IPS-20b (cell line): ENCODE data around the gene PROSER2.
A peak's percentile ranks its signal among the peaks of the same experiment; 100 is the strongest.

ENCODE experiments used
- H3K27ac ChIP-seq: one replicate; pipeline ENCODE4 v1.5.1; 2013; ENCODE audit warnings: low read length
- H3K27me3 ChIP-seq: 2 replicates; pipeline ENCODE4 v1.6.1; 2013; ENCODE audit warnings: mild to moderate bottlenecking, low read length, inconsistent platforms; ENCODE audit not compliant: insufficient read depth
- H3K36me3 ChIP-seq: 2 replicates; pipeline ENCODE4 v1.6.1; 2013; ENCODE audit warnings: low read depth, mild to moderate bottlenecking, inconsistent platforms, low read length, moderate library complexity; ENCODE audit not compliant: insufficient read depth
- H3K4me1 ChIP-seq: 2 replicates; pipeline ENCODE4 v1.6.1; 2013; ENCODE audit warnings: mild to moderate bottlenecking, control low read depth, inconsistent platforms, low read length, moderate library complexity; ENCODE audit not compliant: insufficient read depth
- H3K4me3 ChIP-seq: 2 replicates; pipeline ENCODE4 v1.5.1; 2013; ENCODE audit warnings: mild to moderate bottlenecking, low read length, inconsistent platforms
- H3K9ac ChIP-seq: 2 replicates; pipeline ENCODE4 v1.6.1; 2013; ENCODE audit warnings: low read depth, mild to moderate bottlenecking, inconsistent platforms, low read length, moderate library complexity
- H3K9me3 ChIP-seq: 2 replicates; pipeline ENCODE4 v1.6.1; 2013; ENCODE audit warnings: mild to moderate bottlenecking, low read depth, low read length, inconsistent platforms; ENCODE audit not compliant: insufficient read depth

Gene PROSER2

DNA sequence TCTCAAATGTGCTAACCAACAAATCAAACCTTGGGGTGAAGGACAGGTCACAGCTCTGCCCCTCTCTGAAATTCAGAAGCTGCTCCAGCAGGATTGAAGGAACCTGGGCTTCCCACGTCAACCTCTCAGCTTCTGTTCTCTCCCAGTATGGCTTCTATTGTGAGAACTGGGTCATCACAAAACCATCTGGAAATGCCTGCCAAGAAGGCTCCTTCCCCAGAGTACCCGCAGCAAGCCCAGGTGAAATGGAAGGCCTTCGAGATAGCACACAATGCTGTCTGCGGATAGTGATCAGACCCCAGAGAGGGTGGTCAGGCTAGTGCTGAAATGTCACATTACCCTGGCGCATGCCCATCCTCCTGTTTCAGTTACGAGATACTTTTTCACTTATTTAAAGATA is 16.4 kb upstream of the PROSER2 start:
- no peaks in the 10 kb centered on the region for H3K9me3 ChIP-seq

GRCh38 chr10:11808808-11809207 is 14.3 kb upstream of the PROSER2 start:
- Histone ChIP-seq H3K27ac (no peak overlapping the region), H3K27me3 (no peaks in the 10 kb centered on the region), H3K9ac (no peak overlapping the region), H3K4me3 (no peak overlapping the region), H3K9me3 (no peaks in the 10 kb centered on the region), H3K4me1 (no peaks in the 10 kb centered on the region; the same call in 1 of the 2 replicates), H3K36me3 (no peaks in the 10 kb centered on the region)

More for the DNA sequence above, 16.4 kb upstream of the PROSER2 start:
- Histone ChIP-seq H3K4me3 (no peak overlapping the region), H3K36me3 (no peaks in the 10 kb centered on the region), H3K27me3 (no peaks in the 10 kb centered on the region), H3K4me1 (no peaks in the 10 kb centered on the region; the same call in 1 of the 2 replicates), H3K27ac (no peak overlapping the region), H3K9ac (no peak overlapping the region)

DNA sequence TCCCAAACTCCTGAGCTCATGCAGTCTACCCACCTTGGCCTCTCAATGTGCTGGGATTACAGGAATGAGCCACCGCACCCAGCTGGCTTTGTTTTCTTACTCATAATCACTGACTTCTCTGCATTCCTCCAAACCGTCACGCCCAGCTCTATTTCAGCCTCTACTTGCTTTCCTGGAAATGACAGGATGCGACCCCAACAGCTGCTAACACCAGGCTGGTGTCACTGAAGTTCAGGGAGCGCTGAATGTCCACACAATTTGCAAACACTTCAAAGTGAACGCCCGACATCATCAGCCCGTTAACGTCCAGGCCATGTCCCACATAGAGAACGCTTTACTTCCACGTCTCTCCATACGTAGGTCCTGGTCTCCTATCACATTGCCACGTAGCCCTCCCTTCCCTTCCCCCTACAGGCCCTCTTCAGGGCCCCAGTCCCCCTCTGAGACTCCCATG is 12.8 kb upstream of the PROSER2 start:
- Histone ChIP-seq H3K27ac (no peak overlapping the region), H3K9ac (no peak overlapping the region), H3K27me3 (no peaks in the 10 kb centered on the region), H3K4me1 (no peaks in the 10 kb centered on the region; the same call in 1 of the 2 replicates), H3K9me3 (no peaks in the 10 kb centered on the region), H3K36me3 (no peaks in the 10 kb centered on the region), H3K4me3 (no peak overlapping the region)

DNA sequence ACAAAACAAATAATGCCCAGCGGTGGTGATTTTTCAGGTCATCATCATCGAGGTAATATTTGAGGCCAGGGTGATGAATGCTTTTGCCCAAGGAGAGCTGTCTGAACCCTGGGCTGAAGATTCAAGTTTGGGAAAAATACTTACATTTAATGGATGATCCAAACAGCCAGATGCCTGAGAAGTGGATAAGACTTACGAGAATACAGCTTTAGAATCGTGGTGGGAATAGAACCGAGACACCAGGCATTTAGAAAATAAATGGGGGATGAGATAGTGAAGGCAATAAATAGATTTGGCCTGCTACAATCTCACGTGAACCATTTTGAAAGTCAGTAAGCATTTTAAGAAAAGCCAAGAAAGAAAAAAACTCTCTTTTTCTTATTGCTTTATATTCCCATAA is 12.2 kb upstream of the PROSER2 start:
- no peaks in the 10 kb centered on the region for H3K36me3 ChIP-seq
- no peaks in the 10 kb centered on the region for H3K27me3 ChIP-seq
- no peak overlapping the region for H3K9ac ChIP-seq
- H3K4me3 ChIP-seq = no peak overlapping the region
- no peak overlapping the region for H3K27ac ChIP-seq
- H3K9me3 ChIP-seq = no peaks in the 10 kb centered on the region
- H3K4me1 ChIP-seq = no peaks in the 10 kb centered on the region; the same call in 1 of the 2 replicates

DNA sequence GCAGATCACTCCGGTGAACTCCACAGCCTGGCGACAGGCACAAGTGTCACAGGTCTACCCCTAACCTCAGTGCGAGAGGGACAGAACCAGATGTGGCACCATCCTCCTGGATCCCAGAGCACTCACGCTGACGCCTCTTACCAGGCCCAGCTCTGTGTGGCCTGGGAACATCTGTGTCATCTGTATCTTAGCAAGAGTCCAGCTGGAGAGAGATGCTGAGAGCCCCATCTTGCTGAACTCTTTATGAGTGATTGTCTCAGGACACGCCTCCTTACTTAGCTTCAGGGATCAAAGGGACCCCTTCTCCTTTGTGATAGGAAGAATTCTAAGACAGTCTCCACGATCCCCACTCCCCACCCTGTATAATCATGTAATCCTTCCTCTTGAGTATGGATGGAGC is 10.0 kb upstream of the PROSER2 start:
- Histone ChIP-seq H3K27ac (no peak overlapping the region), H3K9ac (no peak overlapping the region), H3K27me3 (no peaks in the 10 kb centered on the region), H3K9me3 (no peaks in the 10 kb centered on the region), H3K4me3 (no peak overlapping the region), H3K4me1 (no peaks in the 10 kb centered on the region; the same call in 1 of the 2 replicates), H3K36me3 (no peaks in the 10 kb centered on the region)

- Histone ChIP-seq H3K9me3 (no peaks in the 10 kb centered on the region), H3K27me3 (no peaks in the 10 kb centered on the region), H3K36me3 (no peaks in the 10 kb centered on the region), H3K4me1 (no peaks in the 10 kb centered on the region; the same call in 1 of the 2 replicates), H3K9ac (no peak overlapping the region), H3K4me3 (no peak overlapping the region), H3K27ac (no peak overlapping the region)
Measured at GRCh38 chr10:11813855-11814567, 9.1 kb upstream of the PROSER2 start.

GRCh38 chr10:11819027-11819426 is 4.1 kb upstream of the PROSER2 start:
- no peaks in the 10 kb centered on the region for H3K9me3 ChIP-seq
- H3K36me3 ChIP-seq = no peaks in the 10 kb centered on the region
- no peak overlapping the region for H3K27ac ChIP-seq
- no peak overlapping the region for H3K9ac ChIP-seq
- no peak overlapping the region for H3K4me3 ChIP-seq
- peaks cover 5% of the 10 kb centered on the region for H3K27me3 ChIP-seq
- H3K4me1 ChIP-seq = no peaks in the 10 kb centered on the region

- Histone ChIP-seq H3K27me3 (peaks cover 18% of the 10 kb centered on the region), H3K4me3 (no peak overlapping the region), H3K4me1 (0 out of 2 replicates have a peak, but pooled peaks cover 3% of the 10 kb centered on the region), H3K27ac (no peak overlapping the region), H3K9ac (no peak overlapping the region), H3K9me3 (no peaks in the 10 kb centered on the region), H3K36me3 (no peaks in the 10 kb centered on the region)
Measured at GRCh38 chr10:11822026-11822756, 965 bp upstream of the PROSER2 start.

DNA sequence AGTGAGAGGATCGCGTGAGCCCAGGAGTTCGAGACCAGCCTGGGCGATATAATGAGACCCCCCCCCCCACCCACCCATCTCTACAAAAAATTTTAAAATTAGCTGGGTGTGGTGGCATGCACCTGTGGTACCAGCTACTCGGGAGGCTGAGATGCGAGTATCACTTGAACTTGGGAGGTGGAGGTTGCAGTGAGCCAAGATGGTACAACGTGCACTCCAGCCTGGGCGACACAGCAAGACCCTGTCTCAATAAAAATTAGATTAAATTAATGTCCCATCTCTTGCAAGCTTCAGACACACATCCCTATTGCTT is 391 bp upstream of the PROSER2 start:
- Histone ChIP-seq H3K27me3 (peaks cover 18% of the 10 kb centered on the region), H3K9ac (no peak overlapping the region), H3K9me3 (no peaks in the 10 kb centered on the region), H3K4me1 (0 out of 2 replicates have a peak, but pooled peaks cover 3% of the 10 kb centered on the region), H3K36me3 (no peaks in the 10 kb centered on the region), H3K4me3 (peak overlapping the region; percentile 68; the same call in 1 of the 2 replicates), H3K27ac (no peak overlapping the region)

DNA sequence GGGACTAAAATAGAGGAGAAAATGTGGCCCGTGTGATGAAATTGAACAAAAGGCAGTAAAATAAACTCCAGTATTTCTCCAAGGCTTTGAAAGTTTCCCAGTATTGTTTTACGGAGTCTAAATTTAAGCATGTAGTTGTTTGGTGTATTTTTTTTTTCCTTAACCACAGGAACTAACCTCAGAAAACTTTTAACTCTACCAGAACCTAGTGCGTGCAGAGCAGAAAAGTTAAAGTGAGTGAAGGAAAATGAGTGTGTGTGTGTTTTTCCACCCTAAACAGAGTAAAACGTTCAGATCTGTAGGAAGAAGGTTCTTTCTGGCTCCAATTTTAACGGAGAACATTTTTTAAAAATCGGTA is 812 bp downstream of the PROSER2 start:
- H3K27ac ChIP-seq = no peak overlapping the region
- no peaks in the 10 kb centered on the region for H3K9me3 ChIP-seq
- H3K9ac ChIP-seq = peak overlapping the region; percentile 52; the same call in 1 of the 2 replicates
- no peaks in the 10 kb centered on the region for H3K36me3 ChIP-seq
- peaks cover 18% of the 10 kb centered on the region for H3K27me3 ChIP-seq
- peak overlapping the region; percentile 68 for H3K4me3 ChIP-seq
- peaks cover 6% of the 10 kb centered on the region for H3K4me1 ChIP-seq

DNA sequence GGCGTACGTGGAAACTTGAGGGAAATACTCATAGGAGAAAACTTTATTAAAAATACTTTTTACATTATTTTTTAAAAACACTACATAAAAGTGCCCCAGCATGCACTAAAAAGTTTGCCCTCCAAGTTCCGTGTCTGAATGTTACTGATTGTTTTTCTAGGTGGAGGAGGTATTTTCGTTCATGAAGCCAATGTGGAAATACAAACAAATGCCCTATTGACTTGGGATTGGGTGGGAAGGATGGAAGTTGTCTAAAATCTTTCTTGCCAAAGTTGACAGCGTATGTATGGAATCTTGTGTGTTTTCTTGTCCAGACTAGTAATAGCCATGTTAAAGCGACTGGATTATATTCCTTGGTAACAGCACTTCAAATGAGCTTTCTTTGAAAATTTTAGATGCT is 1.2 kb downstream of the PROSER2 start:
- Histone ChIP-seq H3K27me3 (peaks cover 18% of the 10 kb centered on the region), H3K4me1 (peaks cover 6% of the 10 kb centered on the region), H3K36me3 (no peaks in the 10 kb centered on the region), H3K27ac (no peak overlapping the region), H3K9me3 (no peaks in the 10 kb centered on the region), H3K4me3 (peak overlapping the region; percentile 68), H3K9ac (no peak overlapping the region)

DNA sequence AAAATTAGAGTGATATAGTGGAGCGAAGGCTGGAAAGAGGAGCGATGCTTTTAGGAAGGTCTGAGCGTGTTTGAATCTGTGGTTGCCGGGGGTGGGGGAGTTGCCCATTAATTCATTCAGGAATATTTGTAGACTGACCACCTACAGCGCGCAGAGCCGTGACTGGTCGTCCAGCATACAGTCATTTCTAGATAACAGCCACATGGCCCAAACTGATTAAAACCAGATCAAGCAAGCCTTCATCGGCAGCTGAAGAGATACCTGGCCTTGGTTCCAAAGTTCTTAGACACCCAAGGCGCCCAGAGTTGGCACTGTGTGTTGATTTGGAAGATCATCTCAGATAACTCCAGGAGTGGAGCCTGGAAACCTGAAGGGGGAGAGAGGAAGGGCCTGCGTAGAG is 1.7 kb downstream of the PROSER2 start:
- Histone ChIP-seq H3K27me3 (peaks cover 18% of the 10 kb centered on the region), H3K4me1 (peaks cover 6% of the 10 kb centered on the region), H3K9me3 (no peaks in the 10 kb centered on the region), H3K4me3 (peak overlapping the region; percentile 68; the same call in 1 of the 2 replicates), H3K36me3 (no peaks in the 10 kb centered on the region), H3K9ac (no peak overlapping the region), H3K27ac (no peak overlapping the region)
